Activated CD4-positive, alpha-beta T cell treated with anti-CD3 and anti-CD28 coated beads for 24 hours (primary cell): ENCODE results near the gene PTPRD.
"Not testable (repeated sequence)": the region's sequence is repeated elsewhere in the genome, so short reads cannot be mapped to it uniquely, and the experiment has no call there.

ENCODE experiments used
- DNase-seq, 2 donors: peaks; one replicate each; pipeline ENCODE4 v3.0.0-alpha.2; 2020; ENCODE audit warnings: low read depth in 2 of 2

The PTPRD gene

GRCh38 chr9:10479172-10479571 lies 133.6 kb downstream of the PTPRD start:
- DNase-seq: no peak

- DNase-seq: not testable (repeated sequence)
Measured at GRCh38 chr9:10449201-10449617, 163.6 kb downstream of the PTPRD start.

GRCh38 chr9:10447036-10447435 lies 165.8 kb downstream of the PTPRD start:
- DNase-seq: no peak

- DNase-seq: no peak
Measured at GRCh38 chr9:10443868-10444204, 169.0 kb downstream of the PTPRD start.

GRCh38 chr9:10443181-10443867 lies 169.5 kb downstream of the PTPRD start:
- DNase-seq: no peak

GRCh38 chr9:10438955-10439354 lies 173.8 kb downstream of the PTPRD start:
- no peak for DNase-seq

GRCh38 chr9:10436756-10437155 lies 176.0 kb downstream of the PTPRD start:
- no peak for DNase-seq

- DNase-seq: no peak
Measured at GRCh38 chr9:10434412-10434811, 178.4 kb downstream of the PTPRD start.

GRCh38 chr9:10411272-10411671 lies 201.5 kb downstream of the PTPRD start:
- no peak for DNase-seq

- DNase-seq: no peak
Measured at GRCh38 chr9:10403283-10403682, 209.5 kb downstream of the PTPRD start.

- DNase-seq: no peak
Measured at GRCh38 chr9:10396615-10397014, 216.2 kb downstream of the PTPRD start.

GRCh38 chr9:10387282-10387681 lies 225.5 kb downstream of the PTPRD start:
- no peak for DNase-seq

GRCh38 chr9:10371824-10372223 lies 241.0 kb downstream of the PTPRD start:
- DNase-seq: no peak

GRCh38 chr9:10366171-10366779 lies 246.5 kb downstream of the PTPRD start:
- DNase-seq: no peak

GRCh38 chr9:10354591-10354990 lies 258.2 kb downstream of the PTPRD start:
- no peak for DNase-seq

- not testable (repeated sequence) for DNase-seq
Measured at GRCh38 chr9:10345621-10346020, 267.2 kb downstream of the PTPRD start.

GRCh38 chr9:10341057-10341456 lies 271.7 kb downstream of the PTPRD start:
- no peak for DNase-seq

- no peak for DNase-seq
Measured at GRCh38 chr9:10339152-10339551, 273.6 kb downstream of the PTPRD start.

- DNase-seq: no peak
Measured at GRCh38 chr9:10331157-10331556, 281.6 kb downstream of the PTPRD start.

- DNase-seq: no peak
Measured at GRCh38 chr9:10282084-10282483, 330.7 kb downstream of the PTPRD start.

- no peak for DNase-seq
Measured at GRCh38 chr9:10274988-10275387, 337.8 kb downstream of the PTPRD start.

GRCh38 chr9:10274175-10274574 lies 338.6 kb downstream of the PTPRD start:
- no peak for DNase-seq

- no peak for DNase-seq
Measured at GRCh38 chr9:10272830-10273229, 340.0 kb downstream of the PTPRD start.
